GM19025 (cell line): Measurements from ENCODE around the gene NNT.
"Not testable (repeated sequence)": the region's sequence is repeated elsewhere in the genome, so short reads cannot be mapped to it uniquely, and the experiment has no call there.

Experiments used
- ATAC-seq: cut with Tn5 transposase; IDR thresholded peaks from one replicate; pipeline ENCODE4 v1.9.1; 2021; ENCODE audit warnings: mild to moderate bottlenecking, low read depth, moderate library complexity; ENCODE audit not compliant: unreplicated experiment

The NNT gene

GRCh38 chr5:43700601-43701000 lies 97.6 kb downstream of the NNT start:
- no peak for ATAC-seq

GRCh38 chr5:43701227-43701626 lies 98.2 kb downstream of the NNT start:
- no peak for ATAC-seq

- no peak for ATAC-seq
Observed at GRCh38 chr5:43702293-43702692, 99.3 kb downstream of the NNT start.

- no peak for ATAC-seq
Observed at GRCh38 chr5:43702815-43703214, 99.8 kb downstream of the NNT start.

GRCh38 chr5:43704243-43704642 lies 101.3 kb downstream of the NNT start:
- ATAC-seq = no peak

GRCh38 chr5:43706576-43706975 lies 103.6 kb downstream of the NNT start:
- not testable (repeated sequence) for ATAC-seq

- ATAC-seq = no peak
Observed at GRCh38 chr5:43711496-43711895, 108.5 kb downstream of the NNT start.

GRCh38 chr5:43712081-43712480 lies 109.1 kb downstream of the NNT start:
- no peak for ATAC-seq

GRCh38 chr5:43719783-43720182 lies 116.8 kb downstream of the NNT start:
- ATAC-seq = not testable (repeated sequence)

GRCh38 chr5:43728581-43728980 lies 125.6 kb downstream of the NNT start:
- no peak for ATAC-seq

- ATAC-seq = no peak
Observed at GRCh38 chr5:43729846-43730478, 127.0 kb downstream of the NNT start.

GRCh38 chr5:43730832-43731342 lies 127.9 kb downstream of the NNT start:
- no peak for ATAC-seq

- no peak for ATAC-seq
Observed at GRCh38 chr5:43731573-43731972, 128.6 kb downstream of the NNT start.

GRCh38 chr5:43745923-43746548 lies 143.1 kb downstream of the NNT start:
- ATAC-seq = not testable (repeated sequence)

GRCh38 chr5:43750809-43751208 lies 147.8 kb downstream of the NNT start:
- no peak for ATAC-seq

- no peak for ATAC-seq
Observed at GRCh38 chr5:43753069-43753468, 150.1 kb downstream of the NNT start.
